NCI-H82 treated with DMSO at 0.1 percent for 48 hours (cell line): ENCODE measurements around the gene ITPRIPL1.

Experiments used
- DNase-seq: peaks from one replicate; lab custom pipeline; 2025; ENCODE audit not compliant: unreplicated experiment; lab: John Stamatoyannopoulos, UW

Gene ITPRIPL1

GRCh38 chr2:96353606-96354101 lies 28.5 kb downstream of the ITPRIPL1 start:
- DNase-seq: no peak

- no peak for DNase-seq
Observed at GRCh38 chr2:96354492-96354891, 29.4 kb downstream of the ITPRIPL1 start.

GRCh38 chr2:96356889-96357288 lies 31.8 kb downstream of the ITPRIPL1 start:
- DNase-seq: no peak

- DNase-seq: no peak
Observed at GRCh38 chr2:96359310-96359709, 34.2 kb downstream of the ITPRIPL1 start.

GRCh38 chr2:96359866-96360265 lies 34.7 kb downstream of the ITPRIPL1 start:
- no peak for DNase-seq

GRCh38 chr2:96361751-96362150 lies 36.6 kb downstream of the ITPRIPL1 start:
- no peak for DNase-seq

GRCh38 chr2:96369186-96369585 lies 44.1 kb downstream of the ITPRIPL1 start:
- DNase-seq: no peak

GRCh38 chr2:96374211-96374951 lies 49.3 kb downstream of the ITPRIPL1 start:
- no peak for DNase-seq
